H9 (cell line): ENCODE results near the gene SYNGAP1. TPM values are rescaled to one million over a fixed set of nuclear protein-coding genes. Genes with fewer than 3 reads are reported as not detected.
"Not testable (repeated sequence)": the region's sequence is repeated elsewhere in the genome, so short reads cannot be mapped to it uniquely, and the experiment has no call there.

Source experiments
- DNase-seq: peaks from one replicate; pipeline ENCODE4 v3.0.0-alpha.2; 2017
- H2AFZ ChIP-seq: one replicate; pipeline ENCODE4 v1.6.1; 2013; ENCODE audit warnings: mild to moderate bottlenecking, low read length, control low read depth, moderate library complexity
- H2AK5ac ChIP-seq: 2 replicates; pipeline ENCODE4 v1.6.1; 2013; ENCODE audit warnings: low read length, control low read depth, mixed read lengths; ENCODE audit not compliant: insufficient read length
- H2BK120ac ChIP-seq: one replicate; pipeline ENCODE4 v1.6.1; 2013; ENCODE audit warnings: low read depth, mild to moderate bottlenecking, low read length, control low read depth, inconsistent platforms; ENCODE audit not compliant: poor library complexity, severe bottlenecking
- H2BK12ac ChIP-seq: 2 replicates; pipeline ENCODE4 v1.6.1; 2013; ENCODE audit warnings: low read length, control low read depth, mixed read lengths, low read depth; ENCODE audit not compliant: insufficient read length
- H2BK15ac ChIP-seq: 2 replicates; pipeline ENCODE4 v1.6.1; 2013; ENCODE audit warnings: low read depth, low read length, control low read depth
- H2BK20ac ChIP-seq: one replicate; pipeline ENCODE4 v1.6.1; 2013; ENCODE audit warnings: low read depth, mild to moderate bottlenecking, low read length, control low read depth, inconsistent platforms; ENCODE audit not compliant: poor library complexity, severe bottlenecking
- H2BK5ac ChIP-seq: 2 replicates; pipeline ENCODE4 v1.6.1; 2013; ENCODE audit warnings: low read length, control low read depth, mixed read lengths; ENCODE audit not compliant: insufficient read length
- H3K14ac ChIP-seq: 2 replicates; pipeline ENCODE4 v1.6.1; 2013; ENCODE audit warnings: low read length, control low read depth; ENCODE audit not compliant: insufficient read depth
- H3K18ac ChIP-seq: 2 replicates; pipeline ENCODE4 v1.6.1; 2013; ENCODE audit warnings: low read depth, mild to moderate bottlenecking, mixed read lengths, low read length, control low read depth; ENCODE audit not compliant: insufficient read length
- H3K23ac ChIP-seq: 2 replicates; pipeline ENCODE4 v1.6.1; 2013; ENCODE audit warnings: low read length, control low read depth, mixed read lengths, low read depth; ENCODE audit not compliant: insufficient read length
- H3K23me2 ChIP-seq: 2 replicates; pipeline ENCODE4 v1.6.1; 2013; ENCODE audit warnings: low read depth, mild to moderate bottlenecking, mixed read lengths, low read length, control low read depth; ENCODE audit not compliant: insufficient read length, poor library complexity, severe bottlenecking
- H3K27ac ChIP-seq: 2 replicates; pipeline ENCODE4 v1.5.1; 2013; ENCODE audit warnings: low read length, control low read depth, mixed read lengths, low read depth; ENCODE audit not compliant: insufficient read length
- H3K27me3 ChIP-seq: 2 replicates; pipeline ENCODE4 v1.6.1; 2013; ENCODE audit warnings: low read length, control low read depth, inconsistent platforms; ENCODE audit not compliant: insufficient read depth
- H3K4ac ChIP-seq: 2 replicates; pipeline ENCODE4 v1.6.1; 2013; ENCODE audit warnings: low read depth, mild to moderate bottlenecking, control low read depth, inconsistent platforms, low read length, moderate library complexity
- H3K4me1 ChIP-seq: 2 replicates; pipeline ENCODE4 v1.6.1; 2013; ENCODE audit warnings: low read length, control low read depth, inconsistent platforms; ENCODE audit not compliant: insufficient read depth
- H3K4me2 ChIP-seq: 2 replicates; pipeline ENCODE4 v1.6.1; 2013; ENCODE audit warnings: low read length, control low read depth, mixed read lengths; ENCODE audit not compliant: insufficient read length, insufficient read depth
- H3K56ac ChIP-seq: 2 replicates; pipeline ENCODE4 v1.6.1; 2013; ENCODE audit warnings: low read depth, mild to moderate bottlenecking, mixed read lengths, low read length, control low read depth; ENCODE audit not compliant: insufficient read length
- H3K79me1 ChIP-seq: 2 replicates; pipeline ENCODE4 v1.6.1; 2013; ENCODE audit warnings: low read depth, mild to moderate bottlenecking, moderate library complexity, low read length, control low read depth, inconsistent platforms; ENCODE audit not compliant: insufficient read depth, poor library complexity, severe bottlenecking
- H3K79me2 ChIP-seq: 2 replicates; pipeline ENCODE4 v1.6.1; 2013; ENCODE audit warnings: low read length, control low read depth, inconsistent platforms; ENCODE audit not compliant: insufficient read depth
- H3K9ac ChIP-seq: 2 replicates; pipeline ENCODE4 v1.6.1; 2013; ENCODE audit warnings: low read length, control low read depth, mixed read lengths; ENCODE audit not compliant: insufficient read length; ENCODE audit errors: extremely low read depth
- H3K9me3 ChIP-seq: one replicate; pipeline ENCODE4 v1.6.1; 2013; ENCODE audit warnings: low read depth, low read length, inconsistent platforms; ENCODE audit not compliant: control insufficient read depth
- H3T11ph ChIP-seq: one replicate; pipeline ENCODE4 v1.6.1; 2013; ENCODE audit warnings: mild to moderate bottlenecking, low read length, control low read depth, inconsistent platforms
- H4K20me1 ChIP-seq: one replicate; pipeline ENCODE4 v1.6.1; 2013; ENCODE audit not compliant: control insufficient read depth, insufficient read length, insufficient read depth
- H4K5ac ChIP-seq: 2 replicates; pipeline ENCODE4 v1.6.1; 2013; ENCODE audit warnings: low read depth, mild to moderate bottlenecking, mixed read lengths, low read length, control low read depth; ENCODE audit not compliant: insufficient read length
- H4K8ac ChIP-seq: replicated peaks from 2 replicates; pipeline ENCODE4 v1.6.1; 2013; ENCODE audit warnings: low read length, control low read depth, mixed read lengths, low read depth; ENCODE audit not compliant: insufficient read length
- H4K91ac ChIP-seq: 2 replicates; pipeline ENCODE4 v1.6.1; 2013; ENCODE audit warnings: low read depth, mild to moderate bottlenecking, moderate library complexity, mixed read lengths, low read length, control low read depth; ENCODE audit not compliant: insufficient read length
- H3K27ac Mint-ChIP-seq, 3 experiments: 2 replicates in 2 of 3; 3 replicates in 1 of 3; pipeline ENCODE4 v1.8.0; 2020 to 2021; ENCODE audit warnings: mixed read lengths in 3 of 3, mild to moderate bottlenecking in 1 of 3, moderate library complexity in 1 of 3
- H3K27me3 Mint-ChIP-seq: 2 replicates; pipeline ENCODE4 v1.8.0; 2021; ENCODE audit warnings: low read depth, mild to moderate bottlenecking, moderate library complexity, mixed read lengths
- H3K36me3 Mint-ChIP-seq, 3 experiments: 2 replicates in 2 of 3; 3 replicates in 1 of 3; pipeline ENCODE4 v1.8.0; 2020 to 2021; ENCODE audit warnings: low read depth in 3 of 3, mixed read lengths in 3 of 3; ENCODE audit not compliant: insufficient read depth in 1 of 3
- H3K4me1 Mint-ChIP-seq, 2 experiments: 2 replicates each; pipeline ENCODE4 v1.8.0; 2020; ENCODE audit warnings: mixed read lengths in 2 of 2
- H3K4me3 Mint-ChIP-seq, 2 experiments: 2 replicates in 1 of 2; 3 replicates in 1 of 2; pipeline ENCODE4 v1.8.0; 2020 to 2021; ENCODE audit warnings: mild to moderate bottlenecking in 2 of 2, mixed read lengths in 2 of 2, moderate library complexity in 1 of 2
- H3K9me3 Mint-ChIP-seq, 2 experiments: 2 replicates in 1 of 2; 3 replicates in 1 of 2; pipeline ENCODE4 v1.8.0; 2020; ENCODE audit warnings: mild to moderate bottlenecking in 2 of 2, mixed read lengths in 2 of 2, moderate library complexity in 1 of 2
- WGBS: extraction: QIAGEN DNeasy Blood & Tissue Kit; methylation state at CpG from one replicate; pipeline ENCODE4 v1.1.7; 2013; ENCODE audit warnings: missing lambda C conversion rate, low lambda C conversion rate, mixed read lengths; ENCODE audit not compliant: insufficient read length; ENCODE audit errors: extremely low coverage; 5-methylcytosine and 5-hydroxymethylcytosine counted together
- long read RNA-seq: library from polyadenylated mRNA; unstranded; transcript quantifications from one replicate; pipeline ENCODE4 v2.0.0, GENCODE V29; 2020
- total RNA-seq: library from RNA; stranded (reverse); gene quantifications from 2 replicates; pipeline ENCODE4 v1.2.1, GENCODE V29; 2021
- TF ChIP-seq, protein P1 (sequence below): fragments of 200-600 bp; sonication (generic); conservative IDR thresholded peaks from 3 replicates; pipeline ENCODE4 v1.8.0; 2021; ENCODE audit warnings: antibody characterized with exemption, mild to moderate bottlenecking

SYNGAP1 gene
- total RNA-seq: 111 and 121 TPM in 2 replicates
- long read RNA-seq, partial matches to known transcripts: 0 of 3 reads
- long read RNA-seq, other reads (novel, unspliced or antisense): 3 of 3 reads

DNA sequence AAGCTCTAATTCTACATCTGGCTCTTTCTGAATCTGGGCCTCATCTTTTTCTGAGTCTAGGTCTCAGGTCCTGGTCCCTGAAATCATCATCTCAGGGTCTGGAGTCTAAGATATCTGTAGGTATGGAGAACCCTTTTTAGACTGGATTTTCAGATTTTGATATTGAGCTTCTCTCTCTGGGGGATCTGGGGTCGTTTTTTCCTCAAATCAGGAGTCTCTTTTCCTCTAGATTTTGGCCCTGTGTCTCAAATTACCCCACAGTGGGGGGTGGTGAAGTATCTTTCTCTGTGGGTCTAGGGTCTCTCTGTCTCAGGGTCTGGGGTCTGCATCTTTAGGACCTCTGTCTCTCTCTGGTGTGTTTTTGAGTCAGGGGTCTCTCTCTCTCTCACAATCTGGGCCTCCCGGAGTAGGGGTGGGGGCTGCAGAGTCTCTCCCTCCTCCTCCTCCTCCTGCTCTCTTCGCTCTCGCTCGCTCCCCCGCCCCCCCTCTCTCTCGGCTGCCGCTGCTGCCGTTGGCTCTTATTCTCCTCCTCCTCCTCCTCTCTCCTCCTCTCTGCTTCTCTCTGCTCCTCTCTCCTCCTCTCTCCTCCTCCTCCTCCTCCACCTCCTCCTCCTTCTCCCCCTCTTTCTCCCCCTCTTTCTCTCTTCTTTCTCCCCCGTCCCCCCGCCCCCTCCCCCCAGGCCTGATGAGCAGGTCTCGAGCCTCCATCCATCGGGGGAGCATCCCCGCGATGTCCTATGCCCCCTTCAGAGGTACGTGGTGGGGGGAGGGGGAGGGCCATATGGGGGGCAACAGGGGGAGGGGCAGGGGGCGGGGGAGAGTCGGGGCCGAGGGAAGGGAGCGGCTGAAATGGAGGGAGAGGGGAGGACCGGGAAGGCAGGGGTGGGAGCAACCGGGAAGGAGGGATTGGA lies at the start of gene SYNGAP1:
Gene SYNGAP1 (plus strand): TSS at position 486 of the 911 bp plus-strand sequence. CDS start 200 bp downstream, at position 686.
- no peaks in the 10 kb centered on the region; a peak in 1 of 5 replicates for H3K9me3 Mint-ChIP-seq
- Histone ChIP-seq H4K20me1 (no peaks in the 10 kb centered on the region), H2BK20ac (no peak within 1 kb of the TSS), H3K79me2 (peaks cover 12% of the 10 kb centered on the region; the same call in 1 of the 2 replicates), H2AK5ac (no peak within 1 kb of the TSS), H3K56ac (no peak within 1 kb of the TSS), H3K23me2 (peaks cover 21% of the 10 kb centered on the region), H4K5ac (no peak within 1 kb of the TSS), H2BK15ac (no peak within 1 kb of the TSS), H3K18ac (peak within 1 kb of the TSS; percentile 61), H4K8ac (no peak within 1 kb of the TSS), H3K27ac (peak within 1 kb of the TSS; percentile 84), H2BK12ac (peak within 1 kb of the TSS; percentile 55), H3K27me3 (no peaks in the 10 kb centered on the region), H3K4me1 (peaks cover 5% of the 10 kb centered on the region), H4K91ac (no peak within 1 kb of the TSS), H3K23ac (no peak within 1 kb of the TSS), H3T11ph (no peak within 1 kb of the TSS), H2BK5ac (no peak within 1 kb of the TSS), H3K4ac (no peak within 1 kb of the TSS), H2BK120ac (no peak within 1 kb of the TSS), H2AFZ (no peak within 1 kb of the TSS), H3K9ac (peak within 1 kb of the TSS; percentile 46), H3K14ac (peak within 1 kb of the TSS; percentile 81; the same call in 1 of the 2 replicates), H3K9me3 (no peaks in the 10 kb centered on the region), H3K79me1 (peaks cover 3% of the 10 kb centered on the region), H3K4me2 (peak within 1 kb of the TSS; percentile 67)
- H3K36me3 Mint-ChIP-seq: peaks cover 32 to 55% (median 51%) of the 10 kb centered on the region in 3 experiments
- H3K4me1 Mint-ChIP-seq: peaks cover 67 to 76% of the 10 kb centered on the region in 2 experiments
- peak within 1 kb of the TSS; percentile 97 to 98 for H3K4me3 Mint-ChIP-seq
- WGBS: no CpG with 5 or more reads among the region's 22 CpGs
- DNase-seq: peak; percentile 86
- TF ChIP-seq, protein P1, sequence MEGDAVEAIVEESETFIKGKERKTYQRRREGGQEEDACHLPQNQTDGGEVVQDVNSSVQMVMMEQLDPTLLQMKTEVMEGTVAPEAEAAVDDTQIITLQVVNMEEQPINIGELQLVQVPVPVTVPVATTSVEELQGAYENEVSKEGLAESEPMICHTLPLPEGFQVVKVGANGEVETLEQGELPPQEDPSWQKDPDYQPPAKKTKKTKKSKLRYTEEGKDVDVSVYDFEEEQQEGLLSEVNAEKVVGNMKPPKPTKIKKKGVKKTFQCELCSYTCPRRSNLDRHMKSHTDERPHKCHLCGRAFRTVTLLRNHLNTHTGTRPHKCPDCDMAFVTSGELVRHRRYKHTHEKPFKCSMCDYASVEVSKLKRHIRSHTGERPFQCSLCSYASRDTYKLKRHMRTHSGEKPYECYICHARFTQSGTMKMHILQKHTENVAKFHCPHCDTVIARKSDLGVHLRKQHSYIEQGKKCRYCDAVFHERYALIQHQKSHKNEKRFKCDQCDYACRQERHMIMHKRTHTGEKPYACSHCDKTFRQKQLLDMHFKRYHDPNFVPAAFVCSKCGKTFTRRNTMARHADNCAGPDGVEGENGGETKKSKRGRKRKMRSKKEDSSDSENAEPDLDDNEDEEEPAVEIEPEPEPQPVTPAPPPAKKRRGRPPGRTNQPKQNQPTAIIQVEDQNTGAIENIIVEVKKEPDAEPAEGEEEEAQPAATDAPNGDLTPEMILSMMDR: no peak
- H3K27ac Mint-ChIP-seq: peak within 1 kb of the TSS; percentile 98 to 100 (median 98)
- peaks cover 1% of the 10 kb centered on the region for H3K27me3 Mint-ChIP-seq

DNA sequence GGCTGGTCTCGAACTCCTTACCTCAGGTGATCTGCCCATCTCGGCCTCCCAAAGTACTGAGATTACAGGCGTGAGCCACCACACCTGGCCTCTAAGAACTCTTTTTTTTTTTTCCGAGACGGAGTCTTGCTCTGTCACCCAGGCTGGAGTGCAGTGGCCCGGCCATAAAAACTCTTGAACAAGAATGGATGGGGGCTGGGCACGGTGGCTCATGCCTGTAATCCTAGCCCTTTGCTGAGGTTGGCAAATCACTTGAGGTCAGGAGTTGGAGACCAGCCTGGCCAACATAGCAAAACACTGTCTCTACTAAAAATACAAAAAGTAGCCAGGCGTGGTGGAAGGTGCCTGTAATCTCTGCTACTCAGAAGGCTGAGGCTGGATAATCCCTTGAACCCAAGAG lies 48.0 kb upstream of the SYNGAP1 start:
- not testable (repeated sequence) for H3K14ac ChIP-seq, H2BK5ac ChIP-seq, H3K9ac ChIP-seq, H4K8ac ChIP-seq, H2BK15ac ChIP-seq, H2AK5ac ChIP-seq, H2BK12ac ChIP-seq, H3K79me2 ChIP-seq, H4K5ac ChIP-seq, H3K27ac Mint-ChIP-seq, DNase-seq, H3K4me1 ChIP-seq, H3K56ac ChIP-seq, H3K4me2 ChIP-seq, H2AFZ ChIP-seq, H3K79me1 ChIP-seq, H3K9me3 Mint-ChIP-seq, H4K91ac ChIP-seq, H3K9me3 ChIP-seq, H3K4me3 Mint-ChIP-seq, H3K36me3 Mint-ChIP-seq, H3K23me2 ChIP-seq, H3T11ph ChIP-seq, H3K4ac ChIP-seq, H3K27ac ChIP-seq, H3K23ac ChIP-seq, H4K20me1 ChIP-seq, H2BK120ac ChIP-seq, H2BK20ac ChIP-seq, H3K18ac ChIP-seq, H3K27me3 Mint-ChIP-seq, H3K27me3 ChIP-seq
- WGBS: no CpG with 5 or more reads among the region's 8 CpGs
- H3K4me1 Mint-ChIP-seq: peaks cover 28 to 37% of the 10 kb centered on the region in 2 experiments
